K562 (cell line): Measurements from ENCODE around the gene PRRT2. TPM values are rescaled to one million over a fixed set of nuclear protein-coding genes. Genes with fewer than 3 reads are reported as not detected.

Experiments
- ATF1 ChIP-seq, 2 experiments: fragments of 450-650 bp in 1 of 2; IDR thresholded peaks; 2 replicates each; pipeline ENCODE4 v1.6.1; 2016; ENCODE audit warnings: missing compliant biosample characterization in 1 of 2, missing genetic modification characterization in 1 of 2
- BHLHE40 ChIP-seq: IDR thresholded peaks from 2 replicates; pipeline ENCODE4 v1.6.1; 2011; ENCODE audit warnings: low read length, improper control_type of control experiment
- CTBP1 ChIP-seq: fragments of 450-650 bp; IDR thresholded peaks from 2 replicates; pipeline ENCODE4 v1.6.1; 2016; ENCODE audit warnings: borderline replicate concordance
- GABPB2 ChIP-seq: fragments of 250-450 bp; sonication (Bioruptor Pico); conservative IDR thresholded peaks from 2 replicates; pipeline ENCODE4 v1.5.1; 2021; ENCODE audit warnings: mild to moderate bottlenecking
- RAD21 ChIP-seq, 2 experiments: fragments of 250-450 bp in 1 of 2; fragments of 450-650 bp in 1 of 2; sonication (Bioruptor Pico) in 1 of 2; formaldehyde crosslinking in 1 of 2; IDR thresholded peaks in 1 of 2; conservative IDR thresholded peaks in 1 of 2; 2 replicates each; pipeline versions ENCODE4 v1.4.0 to v1.8.0; 2020 to 2022; ENCODE audit warnings: mild to moderate bottlenecking in 2 of 2, moderate library complexity in 1 of 2
- STAG1 ChIP-seq: sonication (generic); formaldehyde crosslinking; IDR thresholded peaks from 2 replicates; pipeline ENCODE4 v1.5.0; 2020; ENCODE audit warnings: missing genetic modification reagents, borderline replicate concordance
- ZNF121 ChIP-seq: sonication (generic); formaldehyde crosslinking; conservative IDR thresholded peaks from 2 replicates; pipeline ENCODE4 v1.8.0; 2022; ENCODE audit warnings: missing genetic modification reagents
- polyA plus RNA-seq, 8 experiments: library from polyadenylated mRNA; depleted of rRNA in 4 of 8; stranded (reverse) in 5 of 8; unstranded in 3 of 8; fragments of >200 nt; fragmentation: Nextera tagmentation in 2 of 8; fragmentation: Illumina TruSeq in 1 of 8; extraction: Ambion mirVana in 2 of 8; extraction: Trizol in 1 of 8; gene quantifications; 2 replicates each; pipeline versions ENCODE4 v1.2.1 to v1.2.3, GENCODE V29; 2011 to 2014; ENCODE audit warnings: inconsistent platforms in 1 of 8, missing spikeins in 1 of 8
- total RNA-seq, 7 experiments: library from RNA; depleted of rRNA in 6 of 7; stranded (reverse); fragments of >200 nt in 6 of 7; fragmentation: Illumina TruSeq in 2 of 7; extraction: Trizol in 2 of 7; gene quantifications; 2 replicates each; pipeline versions ENCODE4 v1.2.1 to v1.2.3, GENCODE V29; 2011 to 2021; ENCODE audit warnings: low replicate concordance in 1 of 7
- TF ChIP-seq, protein P1 (sequence below), 2 experiments: fragments of 450-650 bp; formaldehyde crosslinking in 1 of 2; IDR thresholded peaks; 2 replicates each; pipeline versions ENCODE4 v1.4.0 to v1.6.1; 2014 to 2020; ENCODE audit warnings: mild to moderate bottlenecking in 2 of 2, borderline replicate concordance in 1 of 2, low read depth in 1 of 2
- TF ChIP-seq, protein P2 (sequence below): fragments of 250-450 bp; sonication (Bioruptor Pico); IDR thresholded peaks from 2 replicates; pipeline ENCODE4 v1.6.1; 2021; ENCODE audit warnings: mild to moderate bottlenecking
- TF ChIP-seq, protein P3 (sequence below): fragments of 200-800 bp; sonication (Bioruptor generic); IDR thresholded peaks from 2 replicates; pipeline ENCODE4 v1.6.1; 2017; ENCODE audit warnings: missing genetic modification characterization, missing compliant biosample characterization
- TF ChIP-seq, protein P4 (sequence below): sonication (generic); formaldehyde crosslinking; IDR thresholded peaks from 2 replicates; pipeline ENCODE4 v1.8.0; 2022; ENCODE audit warnings: mild to moderate bottlenecking, low read depth, missing genetic modification reagents

Gene PRRT2
- total and polyA plus RNA-seq, 9 of the 15 experiments (the other 6 are each of a cell fraction or from before 2014, with no cell fraction given) = 0.11 to 1.0 (median 0.42) TPM; not detected in 2

DNA sequence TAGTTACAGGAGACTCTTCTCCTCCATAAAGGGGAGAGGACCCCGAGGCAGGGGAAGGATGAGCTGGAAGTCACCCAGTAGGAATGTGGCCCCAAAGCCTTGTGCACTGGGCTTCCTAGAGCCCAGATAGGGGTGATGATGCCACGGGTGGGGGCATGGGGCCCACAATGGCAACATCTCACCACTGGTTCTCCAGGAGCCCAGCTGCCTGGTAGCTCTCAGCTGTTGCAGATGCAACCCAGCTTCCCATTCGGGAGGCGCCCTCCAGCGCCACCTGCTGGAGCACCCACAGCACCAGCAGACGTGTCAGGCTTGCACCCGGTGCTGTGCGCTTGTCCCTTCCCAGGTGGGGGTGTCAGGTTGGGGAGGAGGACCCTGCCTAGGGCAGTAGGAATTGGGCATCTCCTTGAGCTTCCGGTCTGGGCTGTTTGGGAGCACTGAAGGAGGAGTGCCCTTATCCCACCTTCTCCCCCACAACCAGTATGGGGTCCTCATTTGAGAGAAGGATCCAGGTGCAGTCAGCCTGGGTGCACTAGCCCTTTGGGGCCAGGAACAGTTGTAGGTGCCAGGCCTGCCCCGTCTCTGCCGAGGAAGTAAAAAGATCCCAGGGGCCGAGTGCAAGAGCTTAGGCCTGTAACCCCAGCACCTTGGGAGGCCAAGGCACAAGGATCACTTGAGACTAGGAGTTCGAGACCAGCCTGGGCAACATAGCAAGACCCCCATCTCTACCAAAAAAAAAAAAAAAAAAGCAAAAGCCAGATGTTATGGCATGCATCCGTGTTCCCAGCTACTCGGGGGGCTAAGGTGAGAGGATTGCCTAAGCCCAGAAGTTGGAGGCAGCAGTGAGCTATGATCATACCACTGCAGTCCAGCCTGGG, 36.7 kb downstream of the PRRT2 start (continued):
- TF ChIP-seq, protein P1, sequence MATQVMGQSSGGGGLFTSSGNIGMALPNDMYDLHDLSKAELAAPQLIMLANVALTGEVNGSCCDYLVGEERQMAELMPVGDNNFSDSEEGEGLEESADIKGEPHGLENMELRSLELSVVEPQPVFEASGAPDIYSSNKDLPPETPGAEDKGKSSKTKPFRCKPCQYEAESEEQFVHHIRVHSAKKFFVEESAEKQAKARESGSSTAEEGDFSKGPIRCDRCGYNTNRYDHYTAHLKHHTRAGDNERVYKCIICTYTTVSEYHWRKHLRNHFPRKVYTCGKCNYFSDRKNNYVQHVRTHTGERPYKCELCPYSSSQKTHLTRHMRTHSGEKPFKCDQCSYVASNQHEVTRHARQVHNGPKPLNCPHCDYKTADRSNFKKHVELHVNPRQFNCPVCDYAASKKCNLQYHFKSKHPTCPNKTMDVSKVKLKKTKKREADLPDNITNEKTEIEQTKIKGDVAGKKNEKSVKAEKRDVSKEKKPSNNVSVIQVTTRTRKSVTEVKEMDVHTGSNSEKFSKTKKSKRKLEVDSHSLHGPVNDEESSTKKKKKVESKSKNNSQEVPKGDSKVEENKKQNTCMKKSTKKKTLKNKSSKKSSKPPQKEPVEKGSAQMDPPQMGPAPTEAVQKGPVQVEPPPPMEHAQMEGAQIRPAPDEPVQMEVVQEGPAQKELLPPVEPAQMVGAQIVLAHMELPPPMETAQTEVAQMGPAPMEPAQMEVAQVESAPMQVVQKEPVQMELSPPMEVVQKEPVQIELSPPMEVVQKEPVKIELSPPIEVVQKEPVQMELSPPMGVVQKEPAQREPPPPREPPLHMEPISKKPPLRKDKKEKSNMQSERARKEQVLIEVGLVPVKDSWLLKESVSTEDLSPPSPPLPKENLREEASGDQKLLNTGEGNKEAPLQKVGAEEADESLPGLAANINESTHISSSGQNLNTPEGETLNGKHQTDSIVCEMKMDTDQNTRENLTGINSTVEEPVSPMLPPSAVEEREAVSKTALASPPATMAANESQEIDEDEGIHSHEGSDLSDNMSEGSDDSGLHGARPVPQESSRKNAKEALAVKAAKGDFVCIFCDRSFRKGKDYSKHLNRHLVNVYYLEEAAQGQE (IDR thresholded peaks at IDR 0.05; ENCODE audit: borderline replicate concordance) = peak; percentile 73
- TF ChIP-seq, protein P1 (CRISPR knock-in tag; IDR thresholded peaks at IDR 0.05; ENCODE audit: low read depth) = no peak
- TF ChIP-seq BHLHE40 (peak; percentile 40; the same call in 1 of the 2 replicates), ZNF121 (CRISPR knock-in tag) (peak; percentile 56; the same call in 1 of the 2 replicates), ATF1 (CRISPR knock-in tag; IDR thresholded peaks at IDR 0.05) (no peak), ATF1 (tag; IDR thresholded peaks at IDR 0.05) (peak; percentile 44), CTBP1 (peak; percentile 32; the same call in 1 of the 2 replicates), STAG1 (CRISPR knock-in tag) (peak; percentile 73; the same call in 1 of the 2 replicates), RAD21 (CRISPR knock-in tag; conservative IDR thresholded peaks at IDR 0.05 in 1 of 2, IDR thresholded peaks at IDR 0.05 in 1 of 2) (peak; percentile 61 to 85), GABPB2 (CRISPR knock-in tag) (no peak)
- TF ChIP-seq, protein P2, sequence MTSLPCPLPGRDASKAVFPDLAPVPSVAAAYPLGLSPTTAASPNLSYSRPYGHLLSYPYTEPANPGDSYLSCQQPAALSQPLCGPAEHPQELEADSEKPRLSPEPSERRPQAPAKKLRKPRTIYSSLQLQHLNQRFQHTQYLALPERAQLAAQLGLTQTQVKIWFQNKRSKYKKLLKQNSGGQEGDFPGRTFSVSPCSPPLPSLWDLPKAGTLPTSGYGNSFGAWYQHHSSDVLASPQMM (CRISPR knock-in tag) = no peak
- TF ChIP-seq, protein P3, sequence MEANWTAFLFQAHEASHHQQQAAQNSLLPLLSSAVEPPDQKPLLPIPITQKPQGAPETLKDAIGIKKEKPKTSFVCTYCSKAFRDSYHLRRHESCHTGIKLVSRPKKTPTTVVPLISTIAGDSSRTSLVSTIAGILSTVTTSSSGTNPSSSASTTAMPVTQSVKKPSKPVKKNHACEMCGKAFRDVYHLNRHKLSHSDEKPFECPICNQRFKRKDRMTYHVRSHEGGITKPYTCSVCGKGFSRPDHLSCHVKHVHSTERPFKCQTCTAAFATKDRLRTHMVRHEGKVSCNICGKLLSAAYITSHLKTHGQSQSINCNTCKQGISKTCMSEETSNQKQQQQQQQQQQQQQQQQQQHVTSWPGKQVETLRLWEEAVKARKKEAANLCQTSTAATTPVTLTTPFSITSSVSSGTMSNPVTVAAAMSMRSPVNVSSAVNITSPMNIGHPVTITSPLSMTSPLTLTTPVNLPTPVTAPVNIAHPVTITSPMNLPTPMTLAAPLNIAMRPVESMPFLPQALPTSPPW (CRISPR knock-in tag) = peak; percentile 15; the same call in 1 of the 2 replicates
- TF ChIP-seq, protein P4, sequence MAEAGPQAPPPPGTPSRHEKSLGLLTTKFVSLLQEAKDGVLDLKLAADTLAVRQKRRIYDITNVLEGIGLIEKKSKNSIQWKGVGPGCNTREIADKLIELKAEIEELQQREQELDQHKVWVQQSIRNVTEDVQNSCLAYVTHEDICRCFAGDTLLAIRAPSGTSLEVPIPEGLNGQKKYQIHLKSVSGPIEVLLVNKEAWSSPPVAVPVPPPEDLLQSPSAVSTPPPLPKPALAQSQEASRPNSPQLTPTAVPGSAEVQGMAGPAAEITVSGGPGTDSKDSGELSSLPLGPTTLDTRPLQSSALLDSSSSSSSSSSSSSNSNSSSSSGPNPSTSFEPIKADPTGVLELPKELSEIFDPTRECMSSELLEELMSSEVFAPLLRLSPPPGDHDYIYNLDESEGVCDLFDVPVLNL (CRISPR knock-in tag) = 0 out of 2 replicates have a peak, but pooled peaks have one; percentile 11
